Panc1 (cell line): ENCODE data around the gene PLPPR2. TPM values are rescaled to one million over a fixed set of nuclear protein-coding genes. Genes with fewer than 3 reads are reported as not detected.
"Not testable (repeated sequence)": the region's sequence is repeated elsewhere in the genome, so short reads cannot be mapped to it uniquely, and the experiment has no call there.

ENCODE experiments used
- ATAC-seq: fragments of 200-7000 bp; cut with Tn5 transposase; 2 replicates; pipeline ENCODE4 v1.9.1; 2020; ENCODE audit warnings: mild to moderate bottlenecking, moderate library complexity
- Bru-seq: library from RNA; stranded (reverse); fragments of 400-500 nt; gene quantifications from one replicate; lab custom pipeline; 2021; lab: Mats Ljungman, UMichigan
- BruChase-seq, 2 experiments: library from RNA; stranded (reverse); fragments of 400-500 nt; gene quantifications; one replicate each; lab custom pipeline; 2021; lab: Mats Ljungman, UMichigan
- BruUV-seq: library from RNA; stranded (reverse); fragments of 400-500 nt; replicated peaks from 2 replicates; lab custom pipeline; 2021; lab: Mats Ljungman, UMichigan
- CTCF ChIA-PET: fragments of 300-600 bp; sonication (Branson Sonifier 250); formaldehyde crosslinking; loops from one replicate; lab custom pipeline; 2022; ENCODE audit warnings: antibody characterized with exemption; lab: Charles Lee
- POLR2A ChIA-PET: fragments of 300-600 bp; sonication (Branson Sonifier 250); formaldehyde crosslinking; loops from one replicate; lab custom pipeline; 2022; ENCODE audit warnings: antibody characterized with exemption; lab: Charles Lee
- DNase-seq: peaks from one replicate; pipeline ENCODE4 v3.0.0-alpha.2; 2010; ENCODE audit warnings: low read depth, low spot score
- H3K27ac ChIP-seq: 2 replicates; pipeline ENCODE4 v1.5.1; 2011; ENCODE audit warnings: mild to moderate bottlenecking, low read length, inconsistent platforms
- H3K27me3 ChIP-seq: fragments of 200-500 bp; sonication (Bioruptor generic); 2 replicates; pipeline ENCODE4 v1.6.0; 2014; ENCODE audit warnings: low read length, inconsistent platforms; ENCODE audit not compliant: control insufficient read depth, insufficient read depth
- H3K36me3 ChIP-seq: fragments of 200-500 bp; sonication (Bioruptor generic); 2 replicates; pipeline ENCODE4 v1.5.1; 2014; ENCODE audit warnings: inconsistent platforms, mild to moderate bottlenecking, low read length, moderate library complexity; ENCODE audit not compliant: control insufficient read depth, insufficient read depth
- H3K4me1 ChIP-seq: 2 replicates; pipeline ENCODE4 v1.5.1; 2011; ENCODE audit warnings: inconsistent platforms, mild to moderate bottlenecking, low read length, moderate library complexity; ENCODE audit not compliant: control insufficient read depth, insufficient read depth
- H3K4me3 ChIP-seq, 2 experiments: 2 replicates each; pipeline ENCODE4 v1.5.1; 2011 to 2012; ENCODE audit warnings: low read depth in 2 of 2, low read length in 2 of 2, mild to moderate bottlenecking in 2 of 2, inconsistent platforms in 1 of 2, moderate library complexity in 1 of 2
- H3K9me3 ChIP-seq: fragments of 200-500 bp; sonication (Bioruptor generic); 2 replicates; pipeline ENCODE4 v1.5.1; 2014; ENCODE audit warnings: low read depth, mild to moderate bottlenecking, inconsistent platforms, low read length, moderate library complexity; ENCODE audit not compliant: control insufficient read depth, insufficient read depth
- CTCF ChIP-seq: fragments of 450-650 bp; IDR thresholded peaks from 2 replicates; pipeline ENCODE4 v1.5.1; 2017; ENCODE audit warnings: mild to moderate bottlenecking
- POLR2AphosphoS5 ChIP-seq: IDR thresholded peaks from 2 replicates; pipeline ENCODE4 v1.6.1; 2012; ENCODE audit warnings: mild to moderate bottlenecking, low read depth, low read length, moderate library complexity
- SIN3A ChIP-seq: IDR thresholded peaks from 2 replicates; pipeline ENCODE4 v1.6.1; 2012; ENCODE audit warnings: low read depth, mild to moderate bottlenecking, low read length, moderate library complexity, borderline replicate concordance; ENCODE audit not compliant: insufficient read depth
- TCF7L2 ChIP-seq: IDR thresholded peaks from 2 replicates; pipeline ENCODE4 v1.6.1; 2011; ENCODE audit warnings: mild to moderate bottlenecking, low read depth, low read length, inconsistent platforms
- in situ Hi-C: cut with HindIII; loops from 2 replicates; pipeline ENCODE4 v1.10.0; 2016; ENCODE audit warnings: low sequenced_read_pairs, low pct_unique_long_range_greater_than_20kb
- intact Hi-C: fragments of 100-400 bp; cut with micrococcal nuclease; formaldehyde crosslinking; loops from one replicate; pipeline ENCODE4 v1.10.0; 2022; ENCODE audit not compliant: unreplicated experiment
- long read RNA-seq: library from polyadenylated mRNA; unstranded; transcript quantifications from one replicate; pipeline ENCODE4 v2.0.0, GENCODE V29; 2021; ENCODE audit not compliant: unreplicated experiment
- polyA plus RNA-seq: library from polyadenylated mRNA; unstranded; fragments of >200 nt; gene quantifications from one replicate; pipeline ENCODE4 v1.2.1, GENCODE V29; 2012; ENCODE audit warnings: missing spikeins; ENCODE audit not compliant: insufficient read length
- total RNA-seq: library from RNA; stranded (reverse); gene quantifications from one replicate; pipeline ENCODE4 v1.2.1, GENCODE V29; 2021; ENCODE audit not compliant: unreplicated experiment
- TF ChIP-seq, protein P1 (sequence below), 2 experiments: IDR thresholded peaks; 2 replicates each; pipeline ENCODE4 v1.6.1; 2011 to 2012; ENCODE audit warnings: low read depth in 2 of 2, control low read depth in 1 of 2, low read length in 1 of 2, mild to moderate bottlenecking in 1 of 2, moderate library complexity in 1 of 2; ENCODE audit not compliant: insufficient read depth in 1 of 2

PLPPR2 gene
- total RNA-seq, result 43.3 TPM
- polyA plus RNA-seq, result 85.0 TPM
- Bru-seq, nascent RNA, result percentile 57 among the genes with signal in this experiment
- BruChase-seq, experiment 1, labeled RNA remaining after a 2-hour chase, result percentile 64 among the genes with signal in this experiment
- BruChase-seq, experiment 2, labeled RNA remaining after a 6-hour chase, result percentile 82 among the genes with signal in this experiment
- long read RNA-seq, partial matches to known transcripts, result 25 of 31 reads
- long read RNA-seq, other reads (novel, unspliced or antisense), result 3 of 31 reads

DNA sequence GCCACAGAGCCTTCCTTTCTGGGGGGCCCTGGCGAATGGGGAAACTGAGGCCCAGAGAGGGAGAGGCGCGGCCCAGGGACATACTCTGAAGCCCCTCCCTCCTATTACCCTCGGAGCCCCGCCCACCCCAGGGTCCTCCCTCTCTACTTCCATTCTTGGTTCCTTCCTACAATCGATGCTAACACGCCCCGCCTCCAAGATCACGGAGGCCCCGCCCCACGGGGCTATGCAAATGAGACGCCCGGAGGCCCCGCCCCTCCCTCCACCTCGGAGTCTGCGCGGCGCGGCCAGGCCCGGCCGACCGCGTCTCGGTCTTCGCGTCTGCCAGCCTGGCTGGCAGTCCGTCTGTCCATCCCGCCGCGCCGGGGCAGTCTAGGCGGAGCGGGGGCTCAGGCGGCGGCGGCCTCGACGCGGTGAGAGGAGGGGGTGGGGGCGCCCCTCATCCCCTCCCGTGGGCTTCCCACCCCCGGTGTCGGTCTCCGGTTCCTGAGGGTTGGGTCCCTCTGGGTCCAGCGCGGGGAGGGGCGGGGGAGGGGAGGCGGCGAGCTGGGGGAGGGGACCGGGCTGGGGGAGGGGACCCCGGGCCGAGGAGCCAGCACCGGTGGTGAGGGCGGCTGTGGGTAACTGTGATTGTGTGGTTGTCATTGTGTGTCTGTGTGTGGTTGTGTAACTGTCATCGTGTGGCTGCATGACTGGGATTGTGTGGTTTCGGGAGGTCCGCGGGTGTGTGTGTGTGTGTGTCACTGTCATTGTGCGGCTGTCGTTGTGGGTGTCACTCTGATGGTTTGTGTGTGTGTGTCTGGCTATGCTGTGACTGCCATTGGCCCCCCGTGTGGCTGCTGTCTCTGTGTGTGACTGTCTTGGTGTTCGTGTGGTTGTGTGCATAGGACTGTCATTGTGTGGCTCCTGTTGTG is at the start of gene PLPPR2:
PLPPR2 (plus strand) TSS at position 273 of the 914 bp plus-strand sequence. CDS start 2,242 bp downstream, outside the sequence.
- Histone ChIP-seq H3K27ac (peak within 1 kb of the TSS; percentile 78), H3K27me3 (no peaks in the 10 kb centered on the region), H3K9me3 (no peaks in the 10 kb centered on the region), H3K4me1 (no peaks in the 10 kb centered on the region; the same call in 1 of the 2 replicates), H3K4me3 (peak within 1 kb of the TSS; percentile 55 to 73), H3K36me3 (no peaks in the 10 kb centered on the region)
- DNase-seq (no peak), ATAC-seq (peak; percentile 94)
- intact Hi-C loops (no loop called here), in situ Hi-C loops (no loop called here)
- no TSS peak for BruUV-seq
- ChIA-PET POLR2A (no interaction called here), CTCF (no interaction called here)
- TF ChIP-seq, protein P1, sequence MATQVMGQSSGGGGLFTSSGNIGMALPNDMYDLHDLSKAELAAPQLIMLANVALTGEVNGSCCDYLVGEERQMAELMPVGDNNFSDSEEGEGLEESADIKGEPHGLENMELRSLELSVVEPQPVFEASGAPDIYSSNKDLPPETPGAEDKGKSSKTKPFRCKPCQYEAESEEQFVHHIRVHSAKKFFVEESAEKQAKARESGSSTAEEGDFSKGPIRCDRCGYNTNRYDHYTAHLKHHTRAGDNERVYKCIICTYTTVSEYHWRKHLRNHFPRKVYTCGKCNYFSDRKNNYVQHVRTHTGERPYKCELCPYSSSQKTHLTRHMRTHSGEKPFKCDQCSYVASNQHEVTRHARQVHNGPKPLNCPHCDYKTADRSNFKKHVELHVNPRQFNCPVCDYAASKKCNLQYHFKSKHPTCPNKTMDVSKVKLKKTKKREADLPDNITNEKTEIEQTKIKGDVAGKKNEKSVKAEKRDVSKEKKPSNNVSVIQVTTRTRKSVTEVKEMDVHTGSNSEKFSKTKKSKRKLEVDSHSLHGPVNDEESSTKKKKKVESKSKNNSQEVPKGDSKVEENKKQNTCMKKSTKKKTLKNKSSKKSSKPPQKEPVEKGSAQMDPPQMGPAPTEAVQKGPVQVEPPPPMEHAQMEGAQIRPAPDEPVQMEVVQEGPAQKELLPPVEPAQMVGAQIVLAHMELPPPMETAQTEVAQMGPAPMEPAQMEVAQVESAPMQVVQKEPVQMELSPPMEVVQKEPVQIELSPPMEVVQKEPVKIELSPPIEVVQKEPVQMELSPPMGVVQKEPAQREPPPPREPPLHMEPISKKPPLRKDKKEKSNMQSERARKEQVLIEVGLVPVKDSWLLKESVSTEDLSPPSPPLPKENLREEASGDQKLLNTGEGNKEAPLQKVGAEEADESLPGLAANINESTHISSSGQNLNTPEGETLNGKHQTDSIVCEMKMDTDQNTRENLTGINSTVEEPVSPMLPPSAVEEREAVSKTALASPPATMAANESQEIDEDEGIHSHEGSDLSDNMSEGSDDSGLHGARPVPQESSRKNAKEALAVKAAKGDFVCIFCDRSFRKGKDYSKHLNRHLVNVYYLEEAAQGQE (IDR thresholded peaks at IDR 0.05; ENCODE audit: insufficient read depth in 1 of 2, low read depth in 2 of 2, low read length in 1 of 2), result no peak
- peak; percentile 69 for TF ChIP-seq POLR2AphosphoS5

DNA sequence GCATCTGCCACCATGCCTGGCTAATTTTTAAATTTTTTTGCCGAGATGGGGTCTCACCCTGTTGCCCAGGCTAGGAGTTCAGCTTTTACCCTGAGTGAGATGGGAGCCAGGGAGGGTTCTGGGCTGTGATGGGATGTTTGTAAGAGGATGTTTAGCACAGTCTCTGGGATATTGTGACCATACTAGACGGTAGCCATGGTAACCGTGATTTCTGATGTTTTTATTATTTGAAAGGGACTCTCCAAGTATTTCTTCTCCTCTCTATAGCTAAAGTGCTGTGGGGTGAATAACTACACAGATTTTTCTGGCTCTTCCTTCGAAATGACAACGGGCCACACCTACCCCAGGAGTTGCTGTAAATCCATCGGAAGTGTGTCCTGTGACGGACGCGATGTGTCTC is 48.9 kb upstream of the PLPPR2 start:
- no TSS peak for BruUV-seq
- POLR2A ChIA-PET, result no interaction called here
- TF ChIP-seq TCF7L2 (no peak), SIN3A (no peak), POLR2AphosphoS5 (no peak), CTCF (no peak)
- TF ChIP-seq, protein P1 (IDR thresholded peaks at IDR 0.05; ENCODE audit: insufficient read depth in 1 of 2, low read depth in 2 of 2, low read length in 1 of 2), result no peak
- intact Hi-C loops, result no loop called here
- no peak for DNase-seq
- Histone ChIP-seq H3K4me1 (no peaks in the 10 kb centered on the region), H3K9me3 (no peaks in the 10 kb centered on the region), H3K27me3 (no peaks in the 10 kb centered on the region), H3K36me3 (no peaks in the 10 kb centered on the region), H3K4me3 (no peak overlapping the region), H3K27ac (no peak overlapping the region)
- CTCF ChIA-PET, result no interaction called here
- no peak for ATAC-seq
- in situ Hi-C loops, result loop anchor here (25.0 kb wide), 1 partner anchor 256 kb away; the partner anchor contains the start of gene ELOF1

DNA sequence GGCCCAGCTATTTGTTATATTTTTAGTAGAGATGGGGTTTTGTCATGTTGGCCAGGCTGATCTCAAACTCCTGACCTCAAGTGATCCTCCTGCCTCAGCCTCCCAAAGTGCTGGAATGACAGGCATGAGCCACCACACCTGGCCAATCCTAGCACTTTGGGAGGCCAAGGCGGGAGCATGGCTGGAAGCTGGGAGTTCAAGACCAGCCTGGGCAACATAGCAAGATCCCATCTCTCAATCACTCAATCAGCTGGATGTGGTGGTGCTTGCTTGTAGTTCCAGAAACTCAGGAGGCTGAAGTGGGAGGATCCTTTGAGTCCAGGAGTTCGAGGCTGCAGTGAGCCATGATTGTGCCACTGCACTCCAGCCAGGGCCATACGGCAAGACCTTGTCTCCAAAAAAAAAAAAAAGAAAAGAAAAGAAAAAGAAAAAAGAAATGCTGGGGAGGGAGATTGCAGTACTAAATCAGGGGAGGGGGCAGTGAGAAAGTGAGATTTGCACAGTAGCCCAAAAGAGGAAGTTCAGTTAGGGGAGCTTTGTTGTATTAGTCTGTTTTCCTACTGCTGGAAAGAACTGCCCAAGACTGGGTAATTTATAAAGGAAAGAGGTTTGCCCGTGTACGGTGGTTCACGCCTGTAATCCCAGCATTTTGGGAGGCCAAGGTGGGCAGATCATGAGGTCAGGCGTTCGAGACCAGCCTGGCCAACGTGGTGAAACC is 34.8 kb upstream of the PLPPR2 start:
- CTCF ChIA-PET, result interaction anchor here (0.6 kb wide), 1 partner anchor 22 kb away, joined by 3 read pairs; no protein-coding TSS in a partner anchor
- H3K36me3 ChIP-seq, H3K27me3 ChIP-seq, intact Hi-C loops, H3K4me3 ChIP-seq, POLR2A ChIA-PET, DNase-seq, BruUV-seq, ATAC-seq, H3K27ac ChIP-seq, H3K9me3 ChIP-seq: not testable (repeated sequence)
- peaks cover 15% of the 10 kb centered on the region for H3K4me1 ChIP-seq
- in situ Hi-C loops, result loop anchor here (25.0 kb wide), 1 partner anchor 242 kb away; the partner anchor contains the start of gene ELOF1
